ENCODE results near the gene WARS2.

Gene WARS2

DNA sequence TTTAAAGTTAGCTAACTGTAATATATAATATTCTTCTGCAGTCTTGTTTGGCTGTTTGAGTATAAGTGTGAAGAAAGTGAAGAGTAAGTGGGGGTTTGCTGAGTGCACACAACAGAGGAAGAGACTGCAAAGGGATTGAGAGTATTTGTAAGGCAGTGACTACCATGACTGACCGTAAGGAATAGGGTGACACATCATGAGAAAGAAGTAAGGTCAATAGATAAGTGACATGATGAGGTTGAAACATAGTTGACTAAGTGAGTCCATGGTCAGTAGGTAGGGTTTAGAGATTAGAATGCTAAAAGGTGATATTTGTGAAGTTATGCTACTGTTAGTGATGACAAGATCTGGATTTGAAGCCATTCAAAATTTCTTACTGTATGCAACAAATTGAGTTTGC lies 27.7 kb downstream of the WARS2 start:
- Histone ChIP-seq H2AFZ (ENCODE audit: low read length) (no peak overlapping the region), H3K4me2 (ENCODE audit: low read depth, low read length) (no peak overlapping the region), H3K79me2 (ENCODE audit: low read length) (no peaks in the 10 kb centered on the region), H3K9me2 (replicated peaks; ENCODE audit: insufficient read depth, low read length) (no peaks in the 10 kb centered on the region), H3K27me3 (replicated peaks; ENCODE audit: insufficient read depth, low read length) (no peaks in the 10 kb centered on the region), H3K4me3 (ENCODE audit: low read length) (no peak overlapping the region), H3K4me1 (ENCODE audit: low read length) (no peaks in the 10 kb centered on the region), H3K9me3 (replicated peaks; ENCODE audit: insufficient read depth, low read length) (no peaks in the 10 kb centered on the region), H3F3A (ENCODE audit: insufficient read depth, low read length) (no peaks in the 10 kb centered on the region), H3K36me3 (replicated peaks; ENCODE audit: insufficient read depth, low read length) (no peaks in the 10 kb centered on the region; the same call in 1 of the 2 replicates), H3K9ac (ENCODE audit: low read length) (no peak overlapping the region), H4K20me1 (ENCODE audit: insufficient read depth, low read length) (no peaks in the 10 kb centered on the region), H3K27ac (ENCODE audit: low read length) (no peak overlapping the region)
- TF ChIP-seq, protein P1, sequence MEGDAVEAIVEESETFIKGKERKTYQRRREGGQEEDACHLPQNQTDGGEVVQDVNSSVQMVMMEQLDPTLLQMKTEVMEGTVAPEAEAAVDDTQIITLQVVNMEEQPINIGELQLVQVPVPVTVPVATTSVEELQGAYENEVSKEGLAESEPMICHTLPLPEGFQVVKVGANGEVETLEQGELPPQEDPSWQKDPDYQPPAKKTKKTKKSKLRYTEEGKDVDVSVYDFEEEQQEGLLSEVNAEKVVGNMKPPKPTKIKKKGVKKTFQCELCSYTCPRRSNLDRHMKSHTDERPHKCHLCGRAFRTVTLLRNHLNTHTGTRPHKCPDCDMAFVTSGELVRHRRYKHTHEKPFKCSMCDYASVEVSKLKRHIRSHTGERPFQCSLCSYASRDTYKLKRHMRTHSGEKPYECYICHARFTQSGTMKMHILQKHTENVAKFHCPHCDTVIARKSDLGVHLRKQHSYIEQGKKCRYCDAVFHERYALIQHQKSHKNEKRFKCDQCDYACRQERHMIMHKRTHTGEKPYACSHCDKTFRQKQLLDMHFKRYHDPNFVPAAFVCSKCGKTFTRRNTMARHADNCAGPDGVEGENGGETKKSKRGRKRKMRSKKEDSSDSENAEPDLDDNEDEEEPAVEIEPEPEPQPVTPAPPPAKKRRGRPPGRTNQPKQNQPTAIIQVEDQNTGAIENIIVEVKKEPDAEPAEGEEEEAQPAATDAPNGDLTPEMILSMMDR (IDR thresholded peaks at IDR 0.05; ENCODE audit: low read length): no peak
- no peak for TF ChIP-seq EZH2phosphoT487 (IDR thresholded peaks at IDR 0.05; ENCODE audit: low read length)
- TF ChIP-seq EZH2 (optimal IDR thresholded peaks at IDR 0.05; ENCODE audit: low read depth, low read length): no peak
- DNase-seq: no peak

DNA sequence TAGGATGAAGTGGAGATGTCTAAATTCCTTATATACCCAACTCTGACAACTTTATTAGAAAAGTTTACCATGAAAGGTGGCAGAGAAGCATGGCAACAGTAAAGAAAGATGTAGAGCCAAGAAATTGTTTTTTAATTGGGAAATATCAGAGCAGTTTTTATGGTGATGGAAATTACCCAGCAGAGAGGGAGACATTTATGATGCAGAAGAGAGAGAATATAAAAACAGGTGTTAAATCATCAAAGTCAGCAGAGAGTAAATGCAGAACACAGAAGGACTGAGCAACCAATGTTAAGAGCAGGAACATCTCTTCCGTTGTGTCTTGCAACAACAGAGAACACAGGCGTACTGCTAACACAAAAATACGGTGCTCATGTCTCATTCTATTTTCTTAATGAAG lies 28.2 kb downstream of the WARS2 start:
- Histone ChIP-seq H3F3A (ENCODE audit: insufficient read depth, low read length) (no peaks in the 10 kb centered on the region), H3K27ac (ENCODE audit: low read length) (no peak overlapping the region), H3K79me2 (ENCODE audit: low read length) (no peaks in the 10 kb centered on the region), H3K9me3 (replicated peaks; ENCODE audit: insufficient read depth, low read length) (no peaks in the 10 kb centered on the region), H3K4me2 (ENCODE audit: low read depth, low read length) (no peak overlapping the region), H3K36me3 (replicated peaks; ENCODE audit: insufficient read depth, low read length) (no peaks in the 10 kb centered on the region; the same call in 1 of the 2 replicates), H2AFZ (ENCODE audit: low read length) (no peak overlapping the region), H3K27me3 (replicated peaks; ENCODE audit: insufficient read depth, low read length) (no peaks in the 10 kb centered on the region), H4K20me1 (ENCODE audit: insufficient read depth, low read length) (no peaks in the 10 kb centered on the region), H3K9ac (ENCODE audit: low read length) (no peak overlapping the region), H3K4me3 (ENCODE audit: low read length) (no peak overlapping the region), H3K9me2 (replicated peaks; ENCODE audit: insufficient read depth, low read length) (no peaks in the 10 kb centered on the region), H3K4me1 (ENCODE audit: low read length) (no peaks in the 10 kb centered on the region)
- TF ChIP-seq, protein P1 (IDR thresholded peaks at IDR 0.05; ENCODE audit: low read length): no peak
- TF ChIP-seq EZH2 (optimal IDR thresholded peaks at IDR 0.05; ENCODE audit: low read depth, low read length) (no peak), EZH2phosphoT487 (IDR thresholded peaks at IDR 0.05; ENCODE audit: low read length) (no peak)
- no peak for DNase-seq

DNA sequence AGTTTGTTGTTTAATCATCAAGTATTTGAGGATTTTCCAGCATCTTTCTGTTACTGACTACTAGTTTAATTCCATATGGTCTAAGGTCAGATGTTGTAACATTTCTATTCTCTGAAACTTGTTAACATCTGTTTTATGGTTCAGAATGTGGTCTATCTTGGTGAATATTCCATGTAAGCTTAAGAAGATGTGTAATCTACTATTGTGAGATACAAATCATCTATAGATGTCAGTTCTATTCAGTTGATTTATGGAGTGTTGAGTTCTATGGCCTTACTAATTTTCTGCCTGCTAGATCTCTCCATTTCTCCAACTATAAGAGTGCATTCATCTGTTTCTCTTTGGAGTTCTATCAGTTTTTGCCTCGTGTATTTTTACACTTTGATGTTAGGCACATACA lies 31.5 kb downstream of the WARS2 start:
- H3K36me3 ChIP-seq (replicated peaks; ENCODE audit: insufficient read depth, low read length): no peaks in the 10 kb centered on the region; the same call in 1 of the 2 replicates
- DNase-seq: no peak
- H4K20me1 ChIP-seq (ENCODE audit: insufficient read depth, low read length): no peaks in the 10 kb centered on the region
- no peak overlapping the region for H3K4me2 ChIP-seq (ENCODE audit: low read depth, low read length)
- TF ChIP-seq, protein P1 (IDR thresholded peaks at IDR 0.05; ENCODE audit: low read length): no peak
- TF ChIP-seq EZH2phosphoT487 (IDR thresholded peaks at IDR 0.05; ENCODE audit: low read length) (no peak), EZH2 (optimal IDR thresholded peaks at IDR 0.05; ENCODE audit: low read depth, low read length) (no peak)
- H3K9me2 ChIP-seq (replicated peaks; ENCODE audit: insufficient read depth, low read length): no peaks in the 10 kb centered on the region
- H3F3A ChIP-seq (ENCODE audit: insufficient read depth, low read length): no peaks in the 10 kb centered on the region
- no peaks in the 10 kb centered on the region for H3K79me2 ChIP-seq (ENCODE audit: low read length)
- H2AFZ ChIP-seq (ENCODE audit: low read length): no peak overlapping the region
- H3K27me3 ChIP-seq (replicated peaks; ENCODE audit: insufficient read depth, low read length): no peaks in the 10 kb centered on the region
- no peak overlapping the region for H3K4me3 ChIP-seq (ENCODE audit: low read length)
- H3K9ac ChIP-seq (ENCODE audit: low read length): no peak overlapping the region
- H3K4me1 ChIP-seq (ENCODE audit: low read length): no peaks in the 10 kb centered on the region
- no peak overlapping the region for H3K27ac ChIP-seq (ENCODE audit: low read length)
- H3K9me3 ChIP-seq (replicated peaks; ENCODE audit: insufficient read depth, low read length): no peaks in the 10 kb centered on the region
